Activated CD8-positive, alpha-beta memory T cell treated with anti-CD3 and anti-CD28 coated beads, Interleukin-2, amount 50 U/mL, for 4 hours (primary cell): Measurements from ENCODE around the gene SMYD1.
A peak's percentile ranks its signal among the peaks of the same experiment; 100 is the strongest.
"Not testable (repeated sequence)": the region's sequence is repeated elsewhere in the genome, so short reads cannot be mapped to it uniquely, and the experiment has no call there.

ENCODE experiments used
- DNase-seq: peaks from one replicate; pipeline ENCODE4 v3.0.0-alpha.2; 2020

The SMYD1 gene

DNA sequence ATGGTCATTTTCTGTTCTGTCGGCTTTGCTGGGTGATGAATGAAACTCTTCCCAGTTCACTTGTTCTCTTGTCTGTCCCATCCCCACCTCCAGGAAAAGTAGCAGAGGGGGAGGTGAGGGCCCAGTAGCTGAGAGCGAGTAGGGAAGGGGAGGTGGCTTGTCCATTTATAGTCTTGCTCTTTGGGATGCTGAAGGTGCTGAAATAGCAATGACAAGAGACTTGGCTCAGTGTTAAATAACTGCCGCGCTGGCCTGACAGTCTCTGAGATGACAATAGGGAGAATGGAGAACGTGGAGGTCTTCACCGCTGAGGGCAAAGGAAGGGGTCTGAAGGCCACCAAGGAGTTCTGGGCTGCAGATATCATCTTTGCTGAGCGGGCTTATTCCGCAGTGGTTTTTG lies at the start of gene SMYD1:
TSS of gene SMYD1 (plus strand) at position 228 of the 400 bp plus-strand sequence. CDS start at position 268, 40 bp downstream.
- no peak for DNase-seq

DNA sequence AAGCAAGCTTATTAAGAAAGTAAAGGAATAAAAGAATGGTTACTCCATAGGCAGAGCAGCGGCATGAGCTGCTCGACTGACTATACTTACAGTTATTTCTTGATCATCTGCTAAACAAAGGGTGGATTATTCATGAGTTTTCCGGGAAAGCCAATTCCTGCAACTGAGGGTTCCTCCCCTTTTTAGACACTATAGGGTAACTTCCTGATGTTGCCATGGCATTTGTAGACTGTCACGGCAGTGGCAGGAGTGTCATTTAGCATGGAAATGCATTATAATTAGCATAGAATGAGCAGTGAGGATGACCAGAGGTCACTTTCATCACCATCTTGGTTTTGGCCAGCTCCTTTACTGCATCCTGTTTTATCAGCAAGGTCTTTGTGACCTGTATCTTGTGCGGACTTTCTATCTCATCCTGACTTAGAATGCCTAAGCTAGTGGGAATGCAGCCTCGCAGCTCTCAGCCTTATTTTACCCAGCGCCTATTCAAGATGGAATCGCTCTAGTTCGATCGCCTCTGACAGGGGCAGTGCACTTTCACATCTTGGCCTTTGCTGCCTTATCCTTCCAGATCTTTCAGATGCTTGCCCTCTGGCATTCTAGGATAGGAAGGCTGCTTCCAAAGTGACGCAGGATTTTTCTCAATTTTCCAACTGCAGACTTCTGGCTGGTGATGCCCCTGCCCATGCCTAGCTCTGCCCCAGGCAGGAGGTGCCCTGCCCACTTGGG lies 49.4 kb upstream of the SMYD1 start:
- not testable (repeated sequence) for DNase-seq

DNA sequence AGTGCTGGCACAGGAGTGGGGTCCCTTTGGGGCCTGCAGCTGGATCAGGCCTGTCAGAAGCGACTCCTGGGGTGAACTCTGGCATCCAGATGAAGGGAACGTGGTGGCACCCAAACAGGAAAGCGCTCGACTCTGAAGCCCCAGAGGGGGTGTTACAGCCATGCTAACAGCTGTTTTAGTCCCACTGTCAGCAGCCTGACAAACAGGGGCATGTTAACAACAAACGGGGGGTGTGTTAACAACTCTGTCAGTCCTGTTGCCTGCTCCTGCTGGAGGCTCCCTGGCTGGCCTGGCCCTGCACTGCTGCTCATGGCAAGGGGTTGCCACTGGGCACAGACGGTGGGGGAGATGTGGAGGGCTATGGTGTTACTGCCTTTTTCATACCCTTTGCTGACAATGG lies 48.7 kb upstream of the SMYD1 start:
- DNase-seq, result no peak

DNA sequence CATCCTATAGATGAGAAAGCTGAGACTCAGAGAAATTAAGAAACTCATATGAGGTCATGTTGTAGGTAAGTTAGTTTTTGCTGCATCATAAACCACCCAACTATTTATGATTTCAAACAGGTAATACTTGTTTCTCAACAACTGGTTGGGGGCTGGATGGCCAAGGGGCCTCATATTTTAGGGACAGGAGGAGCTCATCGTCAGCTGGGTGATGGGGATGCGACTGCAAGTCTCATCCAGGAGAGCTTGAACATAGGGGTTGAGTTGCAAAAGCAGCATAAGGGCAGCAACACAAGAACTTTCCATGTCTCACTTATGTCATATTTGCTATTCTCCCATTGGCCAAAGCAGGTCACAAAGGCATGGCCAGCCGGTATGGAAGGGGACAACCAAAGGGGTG lies 47.6 kb upstream of the SMYD1 start:
- no peak for DNase-seq

DNA sequence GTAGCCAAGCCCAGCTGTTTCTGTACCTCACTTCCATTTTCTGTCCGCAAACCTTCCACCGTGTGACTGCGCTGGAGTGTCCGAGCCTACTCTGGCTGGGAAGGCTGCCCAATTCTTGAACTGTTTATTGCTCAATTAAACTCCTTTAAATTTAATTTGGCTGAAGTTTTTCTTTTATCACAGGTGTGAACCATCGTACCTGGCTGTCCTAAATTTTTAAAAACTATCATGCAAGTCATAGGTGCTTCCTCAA lies 45.0 kb upstream of the SMYD1 start:
- DNase-seq, result no peak

DNA sequence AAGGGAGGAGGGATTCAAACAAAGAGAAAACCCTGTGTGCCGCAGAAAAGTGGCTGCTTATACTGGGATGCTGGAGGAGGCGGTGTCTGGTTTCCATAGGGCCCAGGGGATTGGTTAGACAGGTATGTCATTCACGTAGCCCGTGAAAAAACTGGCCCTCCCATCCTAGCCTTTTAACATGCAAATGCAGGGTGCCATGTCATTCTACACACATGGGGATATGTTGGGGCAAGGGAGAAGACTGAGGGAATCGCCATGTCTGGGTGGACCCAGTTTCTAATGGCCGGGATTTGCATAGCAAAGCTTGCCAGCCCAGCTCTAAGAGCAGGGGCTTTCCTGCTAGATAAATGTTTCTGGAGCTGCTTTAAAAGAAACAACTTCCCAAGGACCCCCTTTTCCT lies 43.1 kb upstream of the SMYD1 start:
- DNase-seq, result no peak

DNA sequence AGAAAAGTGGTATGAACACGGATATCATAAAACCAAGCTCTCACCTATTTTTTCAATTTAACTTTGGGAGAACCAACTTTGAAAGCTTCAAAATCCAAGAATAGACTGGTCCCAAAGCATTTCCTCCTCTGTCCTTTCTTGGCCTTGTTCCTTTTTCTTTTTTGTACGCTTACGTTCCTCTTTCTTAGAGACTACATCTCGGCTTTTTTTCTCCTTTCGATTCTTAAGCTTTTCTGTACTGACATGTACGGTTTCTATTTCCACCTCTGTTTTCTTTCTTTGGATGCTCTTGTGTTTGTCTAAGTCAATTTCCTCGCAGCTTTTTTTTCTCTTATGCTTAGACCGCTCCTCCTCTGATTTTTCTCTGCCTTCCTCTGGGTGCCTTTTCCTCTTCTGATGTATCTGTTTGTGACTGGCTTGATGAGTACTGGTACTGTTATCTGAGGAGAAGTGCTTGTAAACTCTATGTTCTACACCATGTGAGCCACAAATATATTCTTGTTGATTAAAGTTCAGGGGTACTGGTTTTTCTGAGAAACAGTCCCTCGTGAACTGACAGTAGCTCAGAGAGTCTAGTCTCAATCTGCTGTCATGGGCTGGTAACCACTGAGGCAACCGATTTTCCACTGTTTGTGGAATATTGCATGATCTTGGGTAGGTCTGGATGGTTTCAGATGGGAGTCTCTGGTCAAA lies 39.8 kb upstream of the SMYD1 start:
- DNase-seq, result no peak

DNA sequence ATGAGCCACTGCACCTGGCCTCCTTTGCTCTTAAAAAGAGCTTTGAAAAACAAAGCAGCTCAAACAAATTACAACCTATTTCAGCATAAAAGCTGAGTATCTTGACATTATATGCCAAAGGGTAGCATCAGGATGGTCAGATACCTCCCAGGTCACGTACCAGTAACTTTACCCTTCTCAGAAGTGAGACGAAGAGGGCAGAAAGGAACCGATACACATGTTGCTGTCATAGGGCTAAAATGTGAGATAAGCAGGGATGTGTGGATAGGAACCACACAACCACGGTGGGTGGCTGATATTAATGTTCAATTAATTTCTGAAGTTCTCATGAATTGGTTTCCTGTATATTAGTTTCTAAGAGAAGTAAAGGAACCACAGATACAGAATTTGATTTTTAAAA lies 38.7 kb upstream of the SMYD1 start:
- DNase-seq, result no peak

DNA sequence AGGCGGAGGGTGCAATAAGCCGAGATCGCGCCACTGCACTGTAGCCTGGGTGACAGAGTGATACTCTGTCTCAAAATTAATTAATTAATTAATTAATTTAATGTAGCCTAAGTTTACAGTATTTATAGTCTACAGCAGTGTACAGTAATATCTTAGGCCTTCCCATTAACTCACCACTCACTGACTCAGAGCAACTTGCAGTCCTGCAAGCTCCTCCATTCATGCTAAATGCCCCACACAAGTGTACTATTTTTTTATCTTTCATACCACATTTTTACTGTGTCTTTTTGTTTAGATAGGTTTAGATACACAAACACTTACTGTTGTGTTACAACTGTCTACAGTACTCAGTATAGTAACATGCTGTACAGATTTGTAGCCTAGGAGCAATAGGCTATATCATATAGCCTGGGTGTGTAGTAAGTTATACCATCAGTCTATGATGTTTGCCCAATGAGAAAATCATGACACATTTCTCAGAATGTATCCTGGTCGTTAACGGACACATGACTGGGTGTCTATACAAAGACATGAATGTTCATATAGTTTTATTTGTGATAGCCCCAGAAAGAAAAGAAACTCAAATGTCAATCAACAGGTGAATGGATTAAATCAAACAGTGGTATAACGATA lies 35.4 kb upstream of the SMYD1 start:
- DNase-seq, result no peak

DNA sequence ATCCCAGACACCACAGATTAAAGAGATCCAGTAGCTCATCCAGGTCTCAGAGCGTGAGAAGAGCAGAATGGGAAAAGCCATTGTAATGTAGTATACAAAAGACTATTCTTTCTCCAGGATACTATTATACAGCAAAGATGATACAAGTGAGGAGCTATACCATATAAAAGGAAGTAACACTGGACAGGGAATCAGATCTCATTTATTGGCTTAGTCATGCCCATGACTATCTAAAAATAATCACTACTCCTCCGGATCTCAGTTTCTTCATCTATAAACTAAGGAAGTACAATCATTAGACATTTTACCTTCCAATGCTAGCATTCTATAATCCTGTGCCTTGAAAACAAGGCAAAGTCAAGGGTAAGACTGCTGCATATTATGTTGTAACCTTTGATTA lies 31.4 kb upstream of the SMYD1 start:
- DNase-seq, result no peak

DNA sequence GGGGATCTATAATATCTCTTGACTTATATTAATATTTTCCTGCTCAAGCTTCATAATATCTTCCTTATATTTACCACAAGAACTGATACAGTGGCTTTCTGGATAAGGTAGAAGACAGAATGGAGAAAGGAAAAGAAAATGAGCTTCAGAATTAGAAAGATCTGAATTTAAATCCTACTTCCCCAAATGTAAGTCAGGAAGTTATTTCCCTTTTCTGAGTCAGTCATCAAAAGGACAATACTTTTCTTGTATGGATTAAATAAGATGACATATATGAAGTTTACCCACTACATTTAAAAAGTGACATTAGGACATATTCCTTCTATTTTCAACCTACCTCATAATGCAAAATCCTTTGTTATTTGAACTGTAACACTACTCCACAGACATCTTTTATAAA lies 31.0 kb upstream of the SMYD1 start:
- no peak for DNase-seq

DNA sequence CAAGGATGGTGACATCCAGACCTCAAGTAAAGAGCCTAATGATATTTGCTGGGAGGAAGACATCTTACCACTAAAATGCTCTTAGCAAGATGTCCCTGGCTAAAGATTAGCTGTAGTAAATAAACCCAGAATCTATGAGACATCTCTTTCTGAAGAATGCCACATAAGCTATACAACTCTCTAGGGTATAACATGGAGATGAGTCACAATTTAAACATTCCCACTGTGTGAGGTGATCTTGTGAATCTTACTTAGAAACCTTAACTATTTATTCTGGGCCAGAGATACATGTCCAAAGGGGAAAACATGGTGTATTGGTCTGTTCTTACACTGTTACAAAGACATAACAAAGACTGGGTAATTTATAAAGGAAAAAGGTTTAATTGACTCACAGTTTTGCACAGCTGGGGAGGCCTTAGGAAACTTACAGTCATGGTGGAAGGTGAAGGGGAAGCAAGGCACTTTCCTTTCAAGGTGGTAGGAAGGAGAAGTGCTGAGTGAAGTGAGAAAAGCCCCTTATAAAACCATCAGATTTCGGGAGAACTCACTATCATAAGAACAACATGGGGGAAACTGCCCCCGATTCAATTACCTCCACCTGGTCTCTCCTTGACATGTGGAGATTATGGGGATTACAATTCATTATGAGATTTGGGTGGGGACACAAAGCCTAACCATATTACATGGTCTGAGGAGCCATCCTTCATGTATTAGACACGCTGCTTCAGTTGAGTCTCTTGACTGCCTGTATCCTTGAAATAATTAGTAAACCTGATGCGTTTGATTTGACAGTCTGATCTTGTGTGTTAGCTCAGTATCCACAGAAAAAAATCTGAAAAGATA lies 29.1 kb upstream of the SMYD1 start:
- no peak for DNase-seq

DNA sequence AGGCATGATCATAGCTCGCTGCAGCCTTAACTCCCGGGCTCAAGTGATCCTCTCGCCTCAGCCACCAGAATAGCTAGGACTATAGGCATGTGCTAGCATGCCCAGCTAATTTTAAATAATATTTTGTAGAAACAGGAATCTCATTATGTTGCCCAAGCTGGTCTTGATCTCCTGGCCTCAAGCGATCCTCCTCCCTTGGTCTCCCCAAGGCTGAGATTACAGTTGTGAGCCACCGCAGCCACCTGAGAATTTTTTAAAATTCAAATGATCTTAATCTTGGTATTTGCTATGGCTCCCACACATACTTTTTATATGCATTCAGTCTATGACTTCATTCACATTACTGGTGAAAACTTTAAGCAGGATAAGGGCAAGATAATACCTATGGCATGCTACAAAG lies 25.1 kb upstream of the SMYD1 start:
- DNase-seq, result no peak

DNA sequence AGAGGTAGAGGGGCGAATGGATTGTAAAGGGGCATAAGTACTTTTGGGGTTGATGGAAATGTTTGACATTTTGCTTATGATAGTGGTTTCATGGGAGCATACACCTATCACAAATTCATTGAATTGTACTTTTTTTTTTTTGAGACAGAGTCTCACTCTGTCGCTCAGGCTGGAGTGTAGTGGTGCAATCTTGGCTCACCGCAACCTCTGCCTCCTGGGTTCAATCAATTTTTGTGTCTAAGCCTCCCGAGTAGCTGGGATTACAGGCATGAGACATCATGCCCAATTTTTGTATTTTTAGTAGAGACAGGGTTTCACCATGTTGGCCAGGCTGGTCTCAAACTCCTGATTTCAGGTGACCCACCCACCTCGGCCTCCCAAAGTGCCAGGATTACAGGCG lies 22.1 kb upstream of the SMYD1 start:
- DNase-seq, result not testable (repeated sequence)

DNA sequence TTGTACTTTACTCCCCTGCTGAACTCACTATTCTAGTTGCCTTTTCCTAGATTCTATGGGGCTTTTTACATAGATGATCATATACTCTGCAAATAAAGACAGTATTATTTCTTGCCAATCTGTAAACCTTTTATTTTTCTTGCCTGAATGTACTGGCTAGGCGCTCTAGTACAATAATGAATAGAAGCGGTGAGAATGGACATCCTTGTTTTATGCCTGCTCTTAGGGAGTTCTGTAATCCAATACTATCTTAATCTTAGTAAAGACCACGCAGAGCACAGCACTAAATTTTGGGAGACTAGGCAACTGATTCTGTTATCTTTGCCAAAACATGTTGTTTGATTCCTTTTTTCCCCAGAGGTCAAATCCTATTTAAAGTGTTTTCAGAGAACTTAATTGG lies 19.1 kb upstream of the SMYD1 start:
- DNase-seq, result no peak

DNA sequence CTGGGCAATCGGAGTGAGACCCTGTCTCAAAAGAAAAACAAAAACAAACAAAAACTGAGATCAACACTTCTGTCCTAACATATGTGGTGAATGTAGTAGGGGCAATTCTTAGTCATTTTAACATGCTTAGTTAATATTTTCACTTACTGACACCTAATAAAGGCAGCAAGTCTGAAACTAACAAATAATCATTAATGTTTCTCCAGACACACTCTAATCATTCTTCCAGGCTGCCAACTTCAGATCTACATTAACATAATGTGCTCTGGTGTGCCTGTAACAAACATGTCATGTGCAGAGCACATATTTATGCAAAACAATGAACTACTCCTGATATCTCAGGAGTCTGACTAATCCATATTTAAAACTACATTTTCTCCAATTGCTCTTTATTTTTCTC lies 18.0 kb upstream of the SMYD1 start:
- no peak for DNase-seq

DNA sequence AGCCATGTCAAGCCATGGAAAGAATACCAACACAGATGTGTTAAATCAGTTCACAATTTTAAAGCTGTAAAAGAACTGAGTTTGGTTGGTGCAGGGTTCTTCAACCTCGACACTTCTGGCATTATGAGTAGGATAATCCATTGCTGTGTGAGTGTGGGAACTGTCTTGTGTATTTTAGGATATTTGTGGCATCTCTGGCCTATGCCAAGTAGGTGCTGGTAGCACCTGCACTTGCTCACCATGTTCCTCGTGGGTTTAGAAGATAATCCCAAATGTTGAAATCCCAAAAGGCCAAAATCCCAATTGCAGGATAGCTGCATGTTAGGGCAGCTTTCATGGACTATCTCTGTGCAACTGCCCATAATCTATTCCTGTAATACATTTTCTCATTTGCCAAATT lies 15.8 kb upstream of the SMYD1 start:
- no peak for DNase-seq

DNA sequence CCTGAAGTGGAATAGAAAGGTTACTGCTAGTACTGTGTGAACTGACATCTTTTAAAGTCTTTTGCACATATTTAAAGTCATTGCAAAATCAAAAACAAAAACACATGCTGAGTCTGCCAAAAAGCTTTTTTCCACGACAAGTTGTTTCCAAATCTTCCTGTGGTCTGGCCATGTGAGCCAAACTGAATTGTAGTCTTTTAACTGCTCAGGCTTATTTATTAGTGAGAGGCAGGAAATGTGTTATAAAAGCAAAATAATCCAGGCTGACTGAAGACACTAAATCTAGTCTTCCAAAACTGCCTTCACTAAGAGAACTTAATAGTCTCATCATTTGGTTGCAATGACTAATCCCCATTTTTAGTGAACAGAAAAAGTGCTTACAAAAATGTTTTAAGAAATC lies 14.3 kb upstream of the SMYD1 start:
- DNase-seq, result no peak

DNA sequence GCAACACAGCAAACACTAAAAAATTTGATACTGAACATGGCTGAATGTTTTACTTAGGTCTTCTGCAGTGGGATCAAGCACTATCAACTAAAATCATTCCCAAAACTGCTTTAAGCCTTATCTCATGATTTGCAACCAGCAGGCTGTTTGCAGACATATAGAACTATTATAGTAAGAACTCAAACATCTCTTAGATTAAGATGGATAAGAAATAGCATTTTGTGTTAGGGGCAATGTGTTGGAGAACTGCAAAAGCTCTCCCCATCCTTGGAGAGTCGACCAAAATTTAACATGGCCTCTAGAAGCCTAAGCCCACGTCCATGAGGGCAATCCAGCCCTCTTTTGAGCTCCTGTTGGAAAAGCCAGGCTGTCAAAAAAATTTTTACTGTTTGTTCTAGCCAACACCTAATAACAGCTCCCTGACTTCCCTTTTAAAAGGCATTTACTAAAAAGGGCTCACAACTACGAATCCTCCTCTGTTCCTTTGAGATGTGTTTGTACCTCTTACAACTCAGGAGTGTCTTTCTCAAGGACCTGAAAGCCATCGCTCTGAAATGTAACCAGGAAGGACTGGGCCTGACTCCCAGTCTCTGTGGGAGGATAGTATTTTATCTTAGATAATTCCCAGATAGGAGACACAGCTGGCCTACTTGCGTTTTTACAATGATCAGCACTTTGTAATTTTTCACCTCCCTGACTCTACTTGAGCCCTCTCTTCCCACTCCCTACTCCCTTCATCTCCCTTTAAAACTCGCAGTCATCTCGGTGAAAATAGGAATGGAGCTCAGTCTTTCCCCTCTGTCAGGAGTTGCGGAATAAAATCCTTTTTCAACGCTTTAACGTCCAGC lies 13.5 kb upstream of the SMYD1 start:
- DNase-seq, result no peak

DNA sequence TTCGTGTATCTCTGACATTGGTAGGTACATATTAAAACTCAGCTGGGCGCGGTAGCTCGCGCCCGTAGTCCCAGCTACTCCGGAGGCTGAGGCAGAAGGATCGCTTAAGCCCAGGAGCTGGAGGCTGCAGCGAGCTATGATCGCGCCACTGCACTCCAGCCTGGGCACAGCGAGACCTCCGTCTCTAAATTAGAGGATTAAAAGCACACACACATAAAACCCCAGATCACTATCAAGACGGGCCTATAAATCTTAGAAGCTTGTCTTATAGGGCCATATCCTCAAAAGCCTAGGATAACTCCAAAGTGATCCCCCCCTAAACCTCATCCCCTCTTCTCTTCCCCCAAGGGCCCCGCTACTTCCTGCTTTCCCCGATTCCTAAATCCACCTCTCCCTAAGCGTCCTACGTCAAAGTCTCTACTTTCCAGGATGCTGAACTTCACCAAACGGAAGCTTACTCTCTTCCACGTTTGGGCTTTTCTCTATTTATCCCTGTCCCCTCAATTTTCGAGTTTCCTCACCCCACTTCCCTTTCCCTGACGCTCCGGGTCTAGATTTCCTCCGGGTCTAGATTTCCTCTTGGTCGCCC lies 12.7 kb upstream of the SMYD1 start:
- no peak for DNase-seq

DNA sequence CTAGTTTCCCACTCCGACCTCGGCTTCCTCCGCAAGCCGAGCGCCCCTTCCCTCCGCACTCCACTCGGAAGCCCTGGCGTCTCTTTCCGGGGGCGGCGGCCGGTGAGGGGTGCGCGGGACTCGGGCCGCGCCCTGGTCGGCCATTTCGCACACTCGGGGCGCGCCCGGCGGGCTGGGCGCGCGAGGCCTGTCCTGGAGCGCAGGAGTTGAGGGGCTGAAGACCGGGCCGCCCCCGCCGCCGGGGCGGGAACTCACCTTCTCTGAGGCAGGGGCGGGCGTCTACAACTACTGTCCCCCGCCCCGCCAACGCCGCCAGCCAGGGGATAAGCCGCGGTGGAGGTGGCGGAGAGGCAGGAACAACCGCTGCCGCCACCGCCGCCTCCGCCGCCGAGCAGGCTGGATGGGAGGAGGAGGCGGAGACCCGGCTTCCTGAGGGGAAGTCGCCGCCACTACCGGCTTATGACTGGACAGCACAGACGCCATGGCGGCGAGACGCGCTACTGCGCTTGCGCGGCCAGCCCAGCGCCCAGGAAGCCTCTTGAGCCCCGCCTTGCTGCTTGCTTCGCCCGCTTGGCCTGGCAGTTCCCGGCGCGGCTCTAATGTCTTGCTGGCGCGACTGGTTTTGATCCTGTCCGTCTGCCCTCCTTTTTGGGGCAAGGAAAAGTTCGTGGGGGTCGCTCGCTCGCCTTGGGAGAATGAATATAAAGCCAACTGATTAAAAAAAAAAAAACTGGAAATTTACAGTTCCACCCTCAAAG lies 12.1 kb upstream of the SMYD1 start, which contains the start of gene KRCC1:
TSS of gene KRCC1 (minus strand) at position 413 of the 758 bp plus-strand sequence. CDS start 27,220 bp downstream, outside the sequence.
- peak; percentile 92 for DNase-seq
